Measurements from ENCODE around the gene C10orf71. TPM values are rescaled to one million over a fixed set of nuclear protein-coding genes. Genes with fewer than 3 reads are reported as not detected.

The C10orf71 gene
- total RNA-seq, 1 donor from 2014 or later = not detected

GRCh38 chr10:49333192-49333591 lies 34.2 kb downstream of the C10orf71 start:
- intact Hi-C loops (cut with micrococcal nuclease) = no loop called here

- intact Hi-C loops (cut with micrococcal nuclease) = no loop called here
These were observed 36.0 kb downstream of the C10orf71 start for GRCh38 chr10:49334964-49335363.

- intact Hi-C loops (cut with micrococcal nuclease) = no loop called here
These were observed 36.5 kb downstream of the C10orf71 start for GRCh38 chr10:49335364-49335972.

DNA sequence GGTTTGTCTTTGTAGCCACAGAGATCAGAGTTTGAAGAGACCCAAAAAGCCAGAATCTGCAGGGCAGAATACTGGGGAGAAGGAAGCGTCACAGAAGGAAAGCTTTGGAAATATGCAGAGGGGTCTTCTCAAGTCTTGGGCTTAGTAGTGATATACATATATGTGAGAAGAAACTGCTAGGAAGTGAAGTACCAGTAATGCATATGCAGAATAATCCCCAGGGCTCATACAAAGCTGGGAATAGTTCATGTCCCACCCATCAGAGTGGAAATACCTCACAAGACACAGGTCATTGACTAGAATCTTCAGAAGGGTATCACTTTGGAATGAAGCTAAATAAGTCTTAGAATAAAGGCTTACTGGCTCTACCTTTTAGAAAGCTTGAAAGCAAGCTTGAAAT lies 39.6 kb downstream of the C10orf71 start:
- intact Hi-C loops (cut with micrococcal nuclease) = no loop called here

GRCh38 chr10:49344840-49345239 lies 45.9 kb downstream of the C10orf71 start:
- intact Hi-C loops (cut with micrococcal nuclease) = no loop called here

DNA sequence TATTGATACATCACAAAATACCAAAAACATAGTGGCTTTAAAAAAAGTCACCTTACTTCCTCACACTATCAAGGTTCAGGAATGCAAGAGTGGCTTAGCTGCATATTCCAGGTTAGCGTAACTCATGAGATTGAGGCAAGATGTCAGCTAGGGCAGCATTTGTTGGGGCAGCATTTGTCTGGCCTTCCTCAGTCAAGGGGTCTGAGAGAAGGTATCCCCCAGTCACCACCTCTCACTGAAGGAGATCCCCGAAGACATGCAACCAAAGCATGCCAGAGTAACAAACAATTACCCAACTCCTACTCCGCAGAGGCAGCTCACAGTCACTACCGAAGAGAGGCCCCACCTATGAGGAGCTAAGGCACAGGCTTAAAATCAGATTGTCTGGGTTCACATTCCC lies 48.4 kb downstream of the C10orf71 start:
- intact Hi-C loops (cut with micrococcal nuclease) = no loop called here

DNA sequence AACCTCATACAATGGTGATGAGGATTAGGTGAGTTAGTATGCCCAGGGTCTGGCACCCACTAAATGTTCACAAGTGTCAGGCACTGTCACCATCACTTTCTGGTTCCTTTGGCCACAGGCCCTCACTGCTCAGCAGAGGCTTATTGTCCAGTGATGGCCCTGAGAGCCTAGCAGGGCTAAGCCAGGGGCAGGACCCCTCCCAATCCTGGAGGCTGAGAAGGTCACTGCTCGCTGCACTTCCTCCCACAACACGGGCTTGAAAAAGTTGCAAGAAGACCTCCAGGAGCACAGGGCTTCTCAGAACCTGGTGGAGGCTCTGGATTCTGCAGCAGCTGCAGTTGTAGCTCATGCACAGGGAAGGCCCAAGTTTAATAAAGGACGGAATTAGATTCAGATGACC lies 48.9 kb downstream of the C10orf71 start:
- intact Hi-C loops (cut with micrococcal nuclease) = no loop called here

GRCh38 chr10:49348593-49348992 lies 49.6 kb downstream of the C10orf71 start:
- intact Hi-C loops (cut with micrococcal nuclease) = no loop called here

GRCh38 chr10:49349390-49349789 lies 50.4 kb downstream of the C10orf71 start:
- intact Hi-C loops (cut with micrococcal nuclease) = no loop called here

DNA sequence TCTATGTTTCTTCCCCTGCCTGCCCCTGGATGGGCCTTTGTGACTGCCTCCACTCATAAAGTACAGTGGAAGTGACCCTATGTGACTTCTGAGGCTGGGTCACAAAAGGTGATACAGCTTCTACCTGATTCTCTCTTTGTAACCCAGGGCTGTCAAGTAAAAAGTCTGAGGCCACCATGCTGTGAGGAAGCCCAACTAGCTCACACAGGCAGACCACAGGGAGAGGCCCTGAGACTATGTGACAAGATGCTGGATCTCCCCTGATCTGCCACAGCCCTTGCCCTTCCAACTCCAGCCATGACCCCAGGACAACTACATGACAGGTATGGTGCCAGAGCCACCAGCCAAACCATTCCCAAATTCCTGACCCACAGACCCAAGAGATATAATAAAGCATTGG lies 51.2 kb downstream of the C10orf71 start:
- intact Hi-C loops (cut with micrococcal nuclease) = no loop called here

- intact Hi-C loops (cut with micrococcal nuclease) = no loop called here
These were observed 52.0 kb downstream of the C10orf71 start for GRCh38 chr10:49350846-49351532.

DNA sequence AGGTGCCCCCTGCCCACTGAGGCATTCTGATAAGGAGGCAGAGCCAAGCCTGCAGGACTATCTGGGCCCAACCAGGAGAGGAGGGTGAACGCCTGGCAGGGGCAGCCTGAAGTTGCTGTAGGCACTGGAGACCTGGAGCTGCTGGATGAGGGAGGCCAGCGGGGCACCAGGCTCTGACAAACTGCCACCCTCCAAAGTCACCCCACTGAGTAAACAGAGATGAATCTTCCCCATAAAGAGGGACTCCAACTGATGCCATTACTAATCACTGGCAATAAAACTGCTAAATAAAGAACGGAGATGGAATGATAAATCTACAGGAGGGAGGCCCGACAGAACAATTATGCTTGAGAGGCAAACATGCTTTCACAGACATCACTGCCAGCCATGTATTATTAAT lies 52.7 kb downstream of the C10orf71 start:
- intact Hi-C loops (cut with micrococcal nuclease) = no loop called here

- intact Hi-C loops (cut with micrococcal nuclease) = no loop called here
These were observed 53.4 kb downstream of the C10orf71 start for GRCh38 chr10:49352323-49352722.

- intact Hi-C loops (cut with micrococcal nuclease) = no loop called here
These were observed 54.3 kb downstream of the C10orf71 start for GRCh38 chr10:49353026-49353894.

GRCh38 chr10:49353895-49354566 lies 55.1 kb downstream of the C10orf71 start:
- intact Hi-C loops (cut with micrococcal nuclease) = no loop called here

GRCh38 chr10:49354593-49354992 lies 55.6 kb downstream of the C10orf71 start:
- intact Hi-C loops (cut with micrococcal nuclease) = no loop called here

- intact Hi-C loops (cut with micrococcal nuclease) = no loop called here
These were observed 56.3 kb downstream of the C10orf71 start for GRCh38 chr10:49355221-49355620.

DNA sequence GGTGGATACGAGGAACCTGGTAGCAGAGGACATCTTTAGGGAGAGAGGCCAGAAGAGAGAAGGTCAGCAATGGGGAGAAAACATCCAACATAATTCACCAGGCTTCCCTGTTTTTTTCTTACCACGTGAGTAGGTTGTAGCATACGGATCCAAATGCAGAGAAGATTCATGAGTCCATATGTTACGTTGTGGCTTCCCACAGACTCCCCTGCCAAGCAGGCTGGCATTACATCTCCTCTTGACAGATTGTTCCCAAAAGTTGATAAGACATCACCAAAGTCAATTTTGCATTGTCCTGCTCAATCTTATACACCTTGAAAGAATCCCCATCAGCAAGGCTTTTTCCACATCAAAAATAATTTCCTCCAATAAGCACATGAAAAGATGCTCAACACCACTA lies 57.2 kb downstream of the C10orf71 start:
- intact Hi-C loops (cut with micrococcal nuclease) = no loop called here

- intact Hi-C loops (cut with micrococcal nuclease) = no loop called here
These were observed 58.0 kb downstream of the C10orf71 start for GRCh38 chr10:49356944-49357343.

DNA sequence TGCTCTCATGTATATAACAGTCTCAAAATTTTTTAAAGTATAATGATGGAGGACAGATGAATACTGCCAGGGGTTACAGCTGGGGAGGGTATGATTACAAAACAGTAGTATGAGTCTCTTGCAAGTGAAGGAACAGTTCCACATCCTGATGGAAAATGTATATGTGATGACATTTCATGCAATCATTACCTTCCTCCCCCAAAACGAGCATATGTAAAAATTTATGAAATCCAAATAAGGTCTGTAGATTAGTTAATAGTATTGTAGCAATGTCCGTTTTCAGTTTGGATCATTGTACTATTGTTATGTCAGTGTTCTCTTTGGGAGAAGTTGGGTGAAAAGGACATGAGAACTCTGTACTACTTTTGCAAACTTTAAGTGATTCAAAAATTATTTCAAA lies 58.9 kb downstream of the C10orf71 start:
- intact Hi-C loops (cut with micrococcal nuclease) = no loop called here

DNA sequence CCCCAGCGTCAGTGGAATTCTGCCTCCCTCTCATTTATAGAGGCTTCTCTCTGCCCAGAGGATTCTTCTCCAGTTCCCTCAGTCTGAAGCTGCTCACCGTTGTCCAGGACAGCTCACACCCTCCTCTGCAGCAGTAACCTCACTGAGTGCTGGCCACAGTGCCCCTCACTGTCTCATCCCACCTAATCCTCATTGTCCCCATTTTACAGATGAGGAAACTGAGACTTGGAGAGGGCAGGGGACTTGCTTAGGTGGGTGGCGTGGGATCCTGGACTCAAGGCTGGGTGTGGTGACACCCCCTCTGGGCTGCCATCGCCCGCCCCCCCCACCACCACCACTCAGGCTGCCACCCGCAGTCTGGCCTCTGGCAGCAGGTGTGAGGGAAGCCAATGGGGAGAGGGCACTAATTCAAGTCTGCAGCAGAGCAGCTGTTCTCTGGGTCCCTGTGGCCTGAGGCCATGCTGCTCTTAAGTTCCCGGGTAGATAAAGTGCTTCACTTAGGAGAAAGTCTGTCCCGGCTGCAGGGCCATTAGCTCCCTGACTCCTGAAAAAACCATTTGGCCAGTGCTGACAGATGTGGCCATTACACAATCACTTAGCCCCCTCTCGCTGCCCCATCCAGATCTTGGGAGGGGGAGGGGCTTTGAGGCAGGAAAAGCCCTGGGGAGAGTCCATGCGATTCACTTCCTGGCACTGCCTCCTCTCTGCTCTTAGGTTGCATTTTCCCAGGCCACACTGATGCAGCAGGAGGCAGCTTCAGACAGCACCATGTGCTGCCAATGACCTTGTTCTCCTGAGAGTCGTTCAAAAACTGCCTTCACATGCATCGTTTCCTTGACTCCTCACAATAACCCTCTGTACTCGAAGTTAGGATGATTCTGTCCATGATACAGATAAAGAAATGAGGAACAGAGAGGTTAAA lies 60.6 kb downstream of the C10orf71 start:
- intact Hi-C loops (cut with micrococcal nuclease) = no loop called here

Measured in T-helper 1 cell treated with Interleukin-12 subunit alpha and Interleukin-12 subunit beta and Interleukin-4 antibody, amounts not matched to agents 30 ng/mL and 1 ng/mL, for 36 hours (primary cell).